Transverse colon (tissue), 4 donors: Measurements from ENCODE around the gene ZNF333.

Experiments used
- POLR2A ChIP-seq: fragments of 450-650 bp; IDR thresholded peaks from one replicate; pipeline ENCODE4 v1.6.1; 2016; ENCODE audit warnings: antibody characterized with exemption, mild to moderate bottlenecking, moderate library complexity
- POLR2AphosphoS5 ChIP-seq, 3 donors: sonication (generic); formaldehyde crosslinking; IDR thresholded peaks; one replicate each; pipeline ENCODE4 v1.6.1; 2016; ENCODE audit warnings: antibody characterized with exemption in 3 of 3
- TF ChIP-seq, protein P1 (sequence below), 5 experiments: fragments of 200-600 bp in 3 of 5; fragments of 450-650 bp in 2 of 5; sonication (generic) in 3 of 5; IDR thresholded peaks; 1 replicate in 2 of 5; 2 replicates in 3 of 5; pipeline ENCODE4 v1.5.1; 2016 to 2017; ENCODE audit warnings: antibody characterized with exemption in 5 of 5, inconsistent platforms in 3 of 5, mild to moderate bottlenecking in 2 of 5, moderate library complexity in 1 of 5

DNA sequence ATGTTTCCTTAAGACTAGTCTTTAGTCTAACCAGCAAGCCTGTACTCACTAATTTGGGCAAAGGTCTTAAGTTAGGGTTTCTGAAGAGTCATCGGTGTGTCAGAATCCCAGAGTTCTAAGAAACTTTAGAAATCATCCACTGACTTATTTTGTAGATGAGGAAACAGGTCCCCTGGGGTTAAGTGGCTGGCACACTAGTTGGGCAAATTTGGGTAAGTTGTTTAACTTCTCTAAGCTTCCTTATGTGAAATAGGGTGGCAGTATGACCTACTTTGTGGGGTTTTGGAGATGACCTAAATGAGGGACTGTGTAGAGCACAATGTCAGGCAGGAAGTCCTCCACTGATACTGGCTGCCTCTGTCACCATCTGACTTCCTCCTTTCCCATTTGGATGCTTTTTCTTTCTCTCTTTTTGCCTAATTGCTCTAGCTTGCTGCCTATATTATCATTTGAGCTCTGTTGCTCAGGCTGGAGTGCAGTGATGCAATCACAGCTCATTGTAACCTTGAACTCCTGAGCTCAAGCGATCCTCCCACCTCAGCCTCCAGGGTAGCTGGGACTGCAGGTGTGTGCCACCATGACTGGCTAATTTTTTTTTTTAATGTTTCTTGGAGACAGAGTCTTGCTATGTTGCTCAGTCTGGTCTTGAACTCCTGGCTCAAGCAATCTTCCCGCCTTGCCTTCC, 17.5 kb upstream of the ZNF333 start:
- TF ChIP-seq POLR2A, result no peak
- TF ChIP-seq, protein P1, sequence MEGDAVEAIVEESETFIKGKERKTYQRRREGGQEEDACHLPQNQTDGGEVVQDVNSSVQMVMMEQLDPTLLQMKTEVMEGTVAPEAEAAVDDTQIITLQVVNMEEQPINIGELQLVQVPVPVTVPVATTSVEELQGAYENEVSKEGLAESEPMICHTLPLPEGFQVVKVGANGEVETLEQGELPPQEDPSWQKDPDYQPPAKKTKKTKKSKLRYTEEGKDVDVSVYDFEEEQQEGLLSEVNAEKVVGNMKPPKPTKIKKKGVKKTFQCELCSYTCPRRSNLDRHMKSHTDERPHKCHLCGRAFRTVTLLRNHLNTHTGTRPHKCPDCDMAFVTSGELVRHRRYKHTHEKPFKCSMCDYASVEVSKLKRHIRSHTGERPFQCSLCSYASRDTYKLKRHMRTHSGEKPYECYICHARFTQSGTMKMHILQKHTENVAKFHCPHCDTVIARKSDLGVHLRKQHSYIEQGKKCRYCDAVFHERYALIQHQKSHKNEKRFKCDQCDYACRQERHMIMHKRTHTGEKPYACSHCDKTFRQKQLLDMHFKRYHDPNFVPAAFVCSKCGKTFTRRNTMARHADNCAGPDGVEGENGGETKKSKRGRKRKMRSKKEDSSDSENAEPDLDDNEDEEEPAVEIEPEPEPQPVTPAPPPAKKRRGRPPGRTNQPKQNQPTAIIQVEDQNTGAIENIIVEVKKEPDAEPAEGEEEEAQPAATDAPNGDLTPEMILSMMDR (IDR thresholded peaks at IDR 0.05), result no peak
- no peak for TF ChIP-seq POLR2AphosphoS5 (IDR thresholded peaks at IDR 0.05)
